SK-N-SH treated with all-trans-retinoic acid at 6 μM for 48 hours (cell line): ENCODE data around the gene VAPA.
A peak's percentile ranks its signal among the peaks of the same experiment; 100 is the strongest.

Experiments
- ATAC-seq: fragments of 200-7000 bp; cut with Tn5 transposase; 3 replicates; pipeline ENCODE4 v1.9.1; 2020; ENCODE audit warnings: mild to moderate bottlenecking, moderate library complexity
- ARNTL ChIP-seq: fragments of 450-650 bp; formaldehyde crosslinking; IDR thresholded peaks from 2 replicates; pipeline ENCODE4 v1.5.0; 2020; ENCODE audit warnings: low read depth, mild to moderate bottlenecking, moderate library complexity, borderline replicate concordance
- BACH2 ChIP-seq: fragments of 250-450 bp; sonication (Bioruptor Pico); IDR thresholded peaks from 2 replicates; pipeline ENCODE4 v1.9.0; 2021; ENCODE audit warnings: mild to moderate bottlenecking, borderline replicate concordance
- CREB5 ChIP-seq: fragments of 250-450 bp; sonication (Bioruptor Pico); IDR thresholded peaks from 2 replicates; pipeline ENCODE4 v1.5.1; 2020; ENCODE audit warnings: low read depth, mild to moderate bottlenecking, moderate library complexity
- CSDC2 ChIP-seq: fragments of 250-450 bp; sonication (Bioruptor Pico); IDR thresholded peaks from 2 replicates; pipeline ENCODE4 v1.5.0; 2020; ENCODE audit warnings: mild to moderate bottlenecking, moderate library complexity
- ESRRG ChIP-seq: fragments of 250-450 bp; sonication (Bioruptor Pico); IDR thresholded peaks from 2 replicates; pipeline ENCODE4 v1.6.1; 2021; ENCODE audit warnings: mild to moderate bottlenecking
- GLIS3 ChIP-seq: fragments of 250-450 bp; sonication (Bioruptor Pico); IDR thresholded peaks from 2 replicates; pipeline ENCODE4 v1.5.0; 2020; ENCODE audit warnings: mild to moderate bottlenecking, moderate library complexity
- ISL1 ChIP-seq: fragments of 250-450 bp; sonication (Bioruptor Pico); IDR thresholded peaks from 2 replicates; pipeline ENCODE4 v2.1.2; 2022; ENCODE audit warnings: mild to moderate bottlenecking, moderate library complexity
- OSR1 ChIP-seq: fragments of 250-450 bp; sonication (Bioruptor Pico); IDR thresholded peaks from 2 replicates; pipeline ENCODE4 v1.8.0; 2022; ENCODE audit warnings: moderate library complexity, mild to moderate bottlenecking, inconsistent platforms
- POU6F1 ChIP-seq: fragments of 250-450 bp; sonication (Bioruptor Pico); IDR thresholded peaks from 2 replicates; pipeline ENCODE4 v1.8.0; 2021; ENCODE audit warnings: low read depth, mild to moderate bottlenecking, moderate library complexity, borderline replicate concordance
- PPARA ChIP-seq: fragments of 250-450 bp; sonication (Bioruptor Pico); IDR thresholded peaks from 2 replicates; pipeline ENCODE4 v1.5.0; 2020; ENCODE audit warnings: mild to moderate bottlenecking, borderline replicate concordance
- RARB ChIP-seq: fragments of 250-450 bp; sonication (Bioruptor Pico); IDR thresholded peaks from 2 replicates; pipeline ENCODE4 v1.8.0; 2021; ENCODE audit warnings: mild to moderate bottlenecking, moderate library complexity
- SNAI2 ChIP-seq: fragments of 250-450 bp; sonication (Bioruptor Pico); IDR thresholded peaks from 2 replicates; pipeline ENCODE4 v1.5.0; 2020; ENCODE audit warnings: mild to moderate bottlenecking, moderate library complexity
- TCF4 ChIP-seq: fragments of 250-450 bp; sonication (Bioruptor Pico); IDR thresholded peaks from 2 replicates; pipeline ENCODE4 v1.8.0; 2021; ENCODE audit warnings: mild to moderate bottlenecking, moderate library complexity, borderline replicate concordance
- TOX ChIP-seq: fragments of 250-450 bp; sonication (Bioruptor Pico); IDR thresholded peaks from 2 replicates; pipeline ENCODE4 v1.8.0; 2021; ENCODE audit warnings: mild to moderate bottlenecking, moderate library complexity, borderline replicate concordance
- TSHZ2 ChIP-seq: fragments of 250-450 bp; sonication (Bioruptor Pico); IDR thresholded peaks from 2 replicates; pipeline ENCODE4 v1.5.0; 2020; ENCODE audit warnings: mild to moderate bottlenecking, moderate library complexity
- ZC3H10 ChIP-seq: fragments of 250-450 bp; sonication (Bioruptor Pico); IDR thresholded peaks from 2 replicates; pipeline ENCODE4 v1.5.1; 2021; ENCODE audit warnings: mild to moderate bottlenecking, moderate library complexity
- ZFP3 ChIP-seq: fragments of 250-450 bp; sonication (Bioruptor Pico); IDR thresholded peaks from 2 replicates; pipeline ENCODE4 v1.5.0; 2020; ENCODE audit warnings: mild to moderate bottlenecking, moderate library complexity
- ZFP30 ChIP-seq: fragments of 450-650 bp; formaldehyde crosslinking; IDR thresholded peaks from 2 replicates; pipeline ENCODE4 v1.5.0; 2022; ENCODE audit warnings: mild to moderate bottlenecking, moderate library complexity
- ZNF565 ChIP-seq: fragments of 450-650 bp; formaldehyde crosslinking; conservative IDR thresholded peaks from 2 replicates; pipeline ENCODE4 v1.5.0; 2020; ENCODE audit warnings: low read depth, mild to moderate bottlenecking, moderate library complexity
- ZNF70 ChIP-seq: fragments of 450-650 bp; formaldehyde crosslinking; IDR thresholded peaks from 2 replicates; pipeline ENCODE4 v1.5.0; 2020; ENCODE audit warnings: mild to moderate bottlenecking, moderate library complexity
- ZNF8 ChIP-seq: fragments of 450-650 bp; formaldehyde crosslinking; IDR thresholded peaks from 2 replicates; pipeline ENCODE4 v1.5.0; 2020; ENCODE audit warnings: mild to moderate bottlenecking, moderate library complexity
- TF ChIP-seq, protein P1 (sequence below): fragments of 250-450 bp; sonication (Bioruptor Pico); IDR thresholded peaks from 2 replicates; pipeline ENCODE4 v1.5.1; 2021; ENCODE audit warnings: mild to moderate bottlenecking, moderate library complexity
- TF ChIP-seq, protein P2 (sequence below): fragments of 250-450 bp; sonication (Bioruptor Pico); IDR thresholded peaks from 2 replicates; pipeline ENCODE4 v1.8.0; 2020; ENCODE audit warnings: mild to moderate bottlenecking, moderate library complexity, borderline replicate concordance

Gene VAPA

GRCh38 chr18:9890196-9890595 lies 23.6 kb upstream of the VAPA start:
- ATAC-seq, result no peak
- no peak for TF ChIP-seq ZNF565 (CRISPR knock-in tag)
- TF ChIP-seq CREB5 (CRISPR knock-in tag), result no peak
- TF ChIP-seq ZFP3 (CRISPR knock-in tag), result no peak
- no peak for TF ChIP-seq ZNF70 (CRISPR knock-in tag)
- TF ChIP-seq TCF4 (CRISPR knock-in tag), result no peak
- no peak for TF ChIP-seq CSDC2 (CRISPR knock-in tag)
- TF ChIP-seq, protein P1, sequence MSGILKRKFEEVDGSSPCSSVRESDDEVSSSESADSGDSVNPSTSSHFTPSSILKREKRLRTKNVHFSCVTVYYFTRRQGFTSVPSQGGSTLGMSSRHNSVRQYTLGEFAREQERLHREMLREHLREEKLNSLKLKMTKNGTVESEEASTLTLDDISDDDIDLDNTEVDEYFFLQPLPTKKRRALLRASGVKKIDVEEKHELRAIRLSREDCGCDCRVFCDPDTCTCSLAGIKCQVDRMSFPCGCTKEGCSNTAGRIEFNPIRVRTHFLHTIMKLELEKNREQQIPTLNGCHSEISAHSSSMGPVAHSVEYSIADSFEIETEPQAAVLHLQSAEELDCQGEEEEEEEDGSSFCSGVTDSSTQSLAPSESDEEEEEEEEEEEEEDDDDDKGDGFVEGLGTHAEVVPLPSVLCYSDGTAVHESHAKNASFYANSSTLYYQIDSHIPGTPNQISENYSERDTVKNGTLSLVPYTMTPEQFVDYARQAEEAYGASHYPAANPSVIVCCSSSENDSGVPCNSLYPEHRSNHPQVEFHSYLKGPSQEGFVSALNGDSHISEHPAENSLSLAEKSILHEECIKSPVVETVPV (CRISPR knock-in tag), result no peak
- no peak for TF ChIP-seq ZC3H10 (CRISPR knock-in tag)
- TF ChIP-seq BACH2 (CRISPR knock-in tag), result no peak
- TF ChIP-seq, protein P2, sequence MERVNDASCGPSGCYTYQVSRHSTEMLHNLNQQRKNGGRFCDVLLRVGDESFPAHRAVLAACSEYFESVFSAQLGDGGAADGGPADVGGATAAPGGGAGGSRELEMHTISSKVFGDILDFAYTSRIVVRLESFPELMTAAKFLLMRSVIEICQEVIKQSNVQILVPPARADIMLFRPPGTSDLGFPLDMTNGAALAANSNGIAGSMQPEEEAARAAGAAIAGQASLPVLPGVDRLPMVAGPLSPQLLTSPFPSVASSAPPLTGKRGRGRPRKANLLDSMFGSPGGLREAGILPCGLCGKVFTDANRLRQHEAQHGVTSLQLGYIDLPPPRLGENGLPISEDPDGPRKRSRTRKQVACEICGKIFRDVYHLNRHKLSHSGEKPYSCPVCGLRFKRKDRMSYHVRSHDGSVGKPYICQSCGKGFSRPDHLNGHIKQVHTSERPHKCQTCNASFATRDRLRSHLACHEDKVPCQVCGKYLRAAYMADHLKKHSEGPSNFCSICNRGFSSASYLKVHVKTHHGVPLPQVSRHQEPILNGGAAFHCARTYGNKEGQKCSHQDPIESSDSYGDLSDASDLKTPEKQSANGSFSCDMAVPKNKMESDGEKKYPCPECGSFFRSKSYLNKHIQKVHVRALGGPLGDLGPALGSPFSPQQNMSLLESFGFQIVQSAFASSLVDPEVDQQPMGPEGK (CRISPR knock-in tag), result no peak
- TF ChIP-seq GLIS3, result no peak
- no peak for TF ChIP-seq RARB
- no peak for TF ChIP-seq PPARA (CRISPR knock-in tag)
- TF ChIP-seq ISL1 (CRISPR knock-in tag), result no peak
- no peak for TF ChIP-seq ARNTL (CRISPR knock-in tag)
- TF ChIP-seq ZFP30 (CRISPR knock-in tag), result no peak
- TF ChIP-seq POU6F1, result no peak
- TF ChIP-seq TOX (CRISPR knock-in tag), result no peak
- no peak for TF ChIP-seq SNAI2 (CRISPR knock-in tag)

- ATAC-seq, result peak; percentile 28; the same call in 1 of the 3 replicates
- TF ChIP-seq ESRRG (CRISPR knock-in tag) (no peak), ARNTL (CRISPR knock-in tag) (no peak), TCF4 (CRISPR knock-in tag) (no peak), GLIS3 (no peak), ZFP3 (CRISPR knock-in tag) (no peak), ZNF565 (CRISPR knock-in tag) (no peak), OSR1 (CRISPR knock-in tag) (no peak), RARB (no peak), TOX (CRISPR knock-in tag) (no peak), BACH2 (CRISPR knock-in tag) (no peak), PPARA (CRISPR knock-in tag) (no peak), ZC3H10 (CRISPR knock-in tag) (no peak), TSHZ2 (no peak), POU6F1 (no peak), ZNF8 (CRISPR knock-in tag) (no peak)
- TF ChIP-seq, protein P2 (CRISPR knock-in tag), result no peak
Observed at GRCh38 chr18:9890957-9891356, 22.9 kb upstream of the VAPA start.
